Measurements from ENCODE around the gene SLC31A2.

GRCh38 chr9:113153599-113153998 lies 2.8 kb downstream of the SLC31A2 start:
- TF ChIP-seq, protein P1, sequence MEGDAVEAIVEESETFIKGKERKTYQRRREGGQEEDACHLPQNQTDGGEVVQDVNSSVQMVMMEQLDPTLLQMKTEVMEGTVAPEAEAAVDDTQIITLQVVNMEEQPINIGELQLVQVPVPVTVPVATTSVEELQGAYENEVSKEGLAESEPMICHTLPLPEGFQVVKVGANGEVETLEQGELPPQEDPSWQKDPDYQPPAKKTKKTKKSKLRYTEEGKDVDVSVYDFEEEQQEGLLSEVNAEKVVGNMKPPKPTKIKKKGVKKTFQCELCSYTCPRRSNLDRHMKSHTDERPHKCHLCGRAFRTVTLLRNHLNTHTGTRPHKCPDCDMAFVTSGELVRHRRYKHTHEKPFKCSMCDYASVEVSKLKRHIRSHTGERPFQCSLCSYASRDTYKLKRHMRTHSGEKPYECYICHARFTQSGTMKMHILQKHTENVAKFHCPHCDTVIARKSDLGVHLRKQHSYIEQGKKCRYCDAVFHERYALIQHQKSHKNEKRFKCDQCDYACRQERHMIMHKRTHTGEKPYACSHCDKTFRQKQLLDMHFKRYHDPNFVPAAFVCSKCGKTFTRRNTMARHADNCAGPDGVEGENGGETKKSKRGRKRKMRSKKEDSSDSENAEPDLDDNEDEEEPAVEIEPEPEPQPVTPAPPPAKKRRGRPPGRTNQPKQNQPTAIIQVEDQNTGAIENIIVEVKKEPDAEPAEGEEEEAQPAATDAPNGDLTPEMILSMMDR (IDR thresholded peaks at IDR 0.05): no peak
- TF ChIP-seq POLR2A (IDR thresholded peaks at IDR 0.05): no peak
